ENCODE results near the gene IL23A.

DNA sequence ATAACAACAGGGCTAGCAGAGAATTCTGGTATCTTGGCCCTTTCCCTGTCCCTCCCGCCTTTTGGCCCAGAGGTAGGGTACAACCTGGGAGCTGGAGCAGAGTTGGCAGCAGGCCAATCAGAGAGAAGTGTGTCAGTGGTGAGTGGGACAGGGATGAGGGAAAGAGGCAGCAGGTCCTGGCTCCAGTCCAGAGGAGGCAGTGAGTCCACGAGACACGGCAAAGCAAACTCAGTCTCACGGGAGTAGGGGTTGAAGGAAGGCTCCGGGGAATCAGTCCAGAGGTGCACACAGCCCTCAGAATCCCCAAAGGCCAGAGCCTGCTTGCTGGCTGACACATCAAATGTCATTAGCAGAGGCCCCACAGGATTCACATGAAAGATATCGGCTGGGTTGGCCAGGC is 12.2 kb upstream of the IL23A start:
- TF ChIP-seq, protein P1, sequence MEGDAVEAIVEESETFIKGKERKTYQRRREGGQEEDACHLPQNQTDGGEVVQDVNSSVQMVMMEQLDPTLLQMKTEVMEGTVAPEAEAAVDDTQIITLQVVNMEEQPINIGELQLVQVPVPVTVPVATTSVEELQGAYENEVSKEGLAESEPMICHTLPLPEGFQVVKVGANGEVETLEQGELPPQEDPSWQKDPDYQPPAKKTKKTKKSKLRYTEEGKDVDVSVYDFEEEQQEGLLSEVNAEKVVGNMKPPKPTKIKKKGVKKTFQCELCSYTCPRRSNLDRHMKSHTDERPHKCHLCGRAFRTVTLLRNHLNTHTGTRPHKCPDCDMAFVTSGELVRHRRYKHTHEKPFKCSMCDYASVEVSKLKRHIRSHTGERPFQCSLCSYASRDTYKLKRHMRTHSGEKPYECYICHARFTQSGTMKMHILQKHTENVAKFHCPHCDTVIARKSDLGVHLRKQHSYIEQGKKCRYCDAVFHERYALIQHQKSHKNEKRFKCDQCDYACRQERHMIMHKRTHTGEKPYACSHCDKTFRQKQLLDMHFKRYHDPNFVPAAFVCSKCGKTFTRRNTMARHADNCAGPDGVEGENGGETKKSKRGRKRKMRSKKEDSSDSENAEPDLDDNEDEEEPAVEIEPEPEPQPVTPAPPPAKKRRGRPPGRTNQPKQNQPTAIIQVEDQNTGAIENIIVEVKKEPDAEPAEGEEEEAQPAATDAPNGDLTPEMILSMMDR (IDR thresholded peaks at IDR 0.05; ENCODE audit: low read depth, low read length, poor library complexity, severe bottlenecking), result no peak
- no peak for TF ChIP-seq EZH2phosphoT487 (IDR thresholded peaks at IDR 0.05; ENCODE audit: borderline replicate concordance, low read length)
